DOHH2 (cell line): Measurements from ENCODE around the gene MGAT3.

Experiments
- H3F3A ChIP-seq: fragments of 200-600 bp; sonication (generic), shearing (Covaris generic); 2 replicates; pipeline ENCODE4 v1.6.0; 2016; ENCODE audit warnings: antibody characterized with exemption, mild to moderate bottlenecking; ENCODE audit not compliant: control insufficient read depth, insufficient read depth
- H3K27ac ChIP-seq: fragments of 200-600 bp; sonication (generic); 2 replicates; pipeline ENCODE4 v1.5.1; 2014; ENCODE audit warnings: low read depth, mild to moderate bottlenecking, low read length, moderate library complexity
- H3K27me3 ChIP-seq: fragments of 200-600 bp; sonication (generic); 2 replicates; pipeline ENCODE4 v1.6.1; 2014; ENCODE audit warnings: mild to moderate bottlenecking, low read length, mixed read lengths; ENCODE audit not compliant: control insufficient read depth
- H3K36me3 ChIP-seq: fragments of 200-600 bp; sonication (generic); 2 replicates; pipeline ENCODE4 v1.6.1; 2014; ENCODE audit warnings: mild to moderate bottlenecking, low read length, moderate library complexity, mixed read lengths; ENCODE audit not compliant: control insufficient read depth
- H3K4me1 ChIP-seq: fragments of 200-600 bp; sonication (generic); 2 replicates; pipeline ENCODE4 v1.6.1; 2014; ENCODE audit warnings: mild to moderate bottlenecking, low read length, mixed read lengths; ENCODE audit not compliant: control insufficient read depth
- H3K4me2 ChIP-seq: fragments of 200-600 bp; sonication (generic); 2 replicates; pipeline ENCODE4 v1.6.0; 2014; ENCODE audit warnings: mild to moderate bottlenecking, low read length, moderate library complexity
- H3K4me3 ChIP-seq: fragments of 200-600 bp; sonication (generic); 2 replicates; pipeline ENCODE4 v1.5.1; 2014; ENCODE audit warnings: mild to moderate bottlenecking, low read length, mixed read lengths
- H3K79me2 ChIP-seq: fragments of 200-600 bp; sonication (generic); 2 replicates; pipeline ENCODE4 v1.6.1; 2014; ENCODE audit warnings: mild to moderate bottlenecking, low read length, mixed read lengths; ENCODE audit not compliant: control insufficient read depth
- H3K9me2 ChIP-seq: fragments of 200-600 bp; sonication (generic); replicated peaks from 2 replicates; pipeline ENCODE4 v1.6.1; 2014; ENCODE audit warnings: mild to moderate bottlenecking, low read length, mixed read lengths; ENCODE audit not compliant: control insufficient read depth
- H3K9me3 ChIP-seq: fragments of 200-600 bp; sonication (generic); 2 replicates; pipeline ENCODE4 v1.6.1; 2014; ENCODE audit warnings: antibody characterized with exemption, low read length, mixed read lengths; ENCODE audit not compliant: control insufficient read depth, insufficient read depth
- H4K20me1 ChIP-seq: fragments of 200-600 bp; sonication (generic); 2 replicates; pipeline ENCODE4 v1.6.0; 2014; ENCODE audit warnings: low read depth, mild to moderate bottlenecking, antibody characterized with exemption, low read length, moderate library complexity; ENCODE audit not compliant: control insufficient read depth, insufficient read depth
- CTCF ChIP-seq: fragments of 200-600 bp; sonication (generic); IDR thresholded peaks from one replicate; pipeline ENCODE4 v1.5.1; 2014; ENCODE audit warnings: antibody characterized with exemption, mild to moderate bottlenecking, low read depth, low read length; ENCODE audit not compliant: poor library complexity, severe bottlenecking
- EZH2phosphoT487 ChIP-seq: fragments of 200-600 bp; sonication (generic); IDR thresholded peaks from 2 replicates; pipeline ENCODE4 v1.6.1; 2017; ENCODE audit warnings: borderline replicate concordance, mild to moderate bottlenecking, antibody characterized with exemption, low read length, moderate library complexity, mixed read lengths

MGAT3 gene

GRCh38 chr22:39471381-39472141, 14.7 kb downstream of the MGAT3 start:
- H3K9me3 ChIP-seq, result no peaks in the 10 kb centered on the region
- peaks cover 3% of the 10 kb centered on the region; the same call in 1 of the 2 replicates for H4K20me1 ChIP-seq
- peaks cover 19% of the 10 kb centered on the region for H3F3A ChIP-seq
- H3K79me2 ChIP-seq, result peaks cover 95% of the 10 kb centered on the region
- H3K36me3 ChIP-seq, result peaks cover 29% of the 10 kb centered on the region
- no peaks in the 10 kb centered on the region for H3K9me2 ChIP-seq
- H3K4me2 ChIP-seq, result peak overlapping the region; percentile 82
- peak overlapping the region; percentile 64 for H3K4me3 ChIP-seq
- peak overlapping the region; percentile 97 for H3K27ac ChIP-seq
- no peak for TF ChIP-seq CTCF
- no peak for TF ChIP-seq EZH2phosphoT487
- H3K4me1 ChIP-seq, result peaks cover 81% of the 10 kb centered on the region
- no peaks in the 10 kb centered on the region for H3K27me3 ChIP-seq

- no peaks in the 10 kb centered on the region for H3K27me3 ChIP-seq
- peaks cover 95% of the 10 kb centered on the region for H3K79me2 ChIP-seq
- H4K20me1 ChIP-seq, result peaks cover 3% of the 10 kb centered on the region; the same call in 1 of the 2 replicates
- H3K27ac ChIP-seq, result peak overlapping the region; percentile 97
- H3K4me3 ChIP-seq, result peak overlapping the region; percentile 64
- H3K4me1 ChIP-seq, result peaks cover 68% of the 10 kb centered on the region
- peaks cover 34% of the 10 kb centered on the region for H3K36me3 ChIP-seq
- TF ChIP-seq CTCF, result no peak
- no peak for TF ChIP-seq EZH2phosphoT487
- H3F3A ChIP-seq, result peaks cover 13% of the 10 kb centered on the region
- H3K9me2 ChIP-seq, result no peaks in the 10 kb centered on the region
- peak overlapping the region; percentile 82 for H3K4me2 ChIP-seq
- no peaks in the 10 kb centered on the region for H3K9me3 ChIP-seq
These were observed 16.1 kb downstream of the MGAT3 start for GRCh38 chr22:39472570-39473556.

- Histone ChIP-seq H3K9me3 (no peaks in the 10 kb centered on the region), H3K4me1 (peaks cover 58% of the 10 kb centered on the region), H4K20me1 (peaks cover 3% of the 10 kb centered on the region; the same call in 1 of the 2 replicates), H3K27me3 (no peaks in the 10 kb centered on the region), H3K4me2 (no peak overlapping the region), H3K79me2 (peaks cover 95% of the 10 kb centered on the region), H3K4me3 (no peak overlapping the region), H3K27ac (no peak overlapping the region), H3K36me3 (peaks cover 40% of the 10 kb centered on the region), H3F3A (peaks cover 13% of the 10 kb centered on the region), H3K9me2 (no peaks in the 10 kb centered on the region)
- TF ChIP-seq EZH2phosphoT487 (no peak), CTCF (no peak)
These were observed 17.0 kb downstream of the MGAT3 start for GRCh38 chr22:39473851-39474250.
